GM13976 (cell line): Measurements from ENCODE around the gene DRC7.

ENCODE experiments used
- DNase-seq: peaks from one replicate; pipeline ENCODE4 v3.0.0; 2012; ENCODE audit warnings: low spot score
- in situ Hi-C: fragments of 300-500 bp; cut with MboI; formaldehyde crosslinking; loops from one replicate; pipeline ENCODE4 v1.12.0; 2022; ENCODE audit warnings: low sequenced_read_pairs, mixed read lengths, inconsistent platforms; ENCODE audit not compliant: unreplicated experiment
- TF ChIP-seq, protein P1 (sequence below): IDR thresholded peaks from 2 replicates; pipeline ENCODE4 v1.5.1; 2012; ENCODE audit warnings: borderline replicate concordance, mild to moderate bottlenecking; ENCODE audit not compliant: insufficient read depth; ENCODE audit errors: extremely low read depth, missing control alignments, control extremely low read depth

The DRC7 gene

GRCh38 chr16:57661936-57662906 is 32.4 kb upstream of the DRC7 start:
- no peak for DNase-seq
- in situ Hi-C loops, result no loop called here
- TF ChIP-seq, protein P1, sequence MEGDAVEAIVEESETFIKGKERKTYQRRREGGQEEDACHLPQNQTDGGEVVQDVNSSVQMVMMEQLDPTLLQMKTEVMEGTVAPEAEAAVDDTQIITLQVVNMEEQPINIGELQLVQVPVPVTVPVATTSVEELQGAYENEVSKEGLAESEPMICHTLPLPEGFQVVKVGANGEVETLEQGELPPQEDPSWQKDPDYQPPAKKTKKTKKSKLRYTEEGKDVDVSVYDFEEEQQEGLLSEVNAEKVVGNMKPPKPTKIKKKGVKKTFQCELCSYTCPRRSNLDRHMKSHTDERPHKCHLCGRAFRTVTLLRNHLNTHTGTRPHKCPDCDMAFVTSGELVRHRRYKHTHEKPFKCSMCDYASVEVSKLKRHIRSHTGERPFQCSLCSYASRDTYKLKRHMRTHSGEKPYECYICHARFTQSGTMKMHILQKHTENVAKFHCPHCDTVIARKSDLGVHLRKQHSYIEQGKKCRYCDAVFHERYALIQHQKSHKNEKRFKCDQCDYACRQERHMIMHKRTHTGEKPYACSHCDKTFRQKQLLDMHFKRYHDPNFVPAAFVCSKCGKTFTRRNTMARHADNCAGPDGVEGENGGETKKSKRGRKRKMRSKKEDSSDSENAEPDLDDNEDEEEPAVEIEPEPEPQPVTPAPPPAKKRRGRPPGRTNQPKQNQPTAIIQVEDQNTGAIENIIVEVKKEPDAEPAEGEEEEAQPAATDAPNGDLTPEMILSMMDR, result no peak

- TF ChIP-seq, protein P1, result no peak
- no peak for DNase-seq
- in situ Hi-C loops, result no loop called here
Measured at GRCh38 chr16:57663436-57663835, 31.2 kb upstream of the DRC7 start.

DNA sequence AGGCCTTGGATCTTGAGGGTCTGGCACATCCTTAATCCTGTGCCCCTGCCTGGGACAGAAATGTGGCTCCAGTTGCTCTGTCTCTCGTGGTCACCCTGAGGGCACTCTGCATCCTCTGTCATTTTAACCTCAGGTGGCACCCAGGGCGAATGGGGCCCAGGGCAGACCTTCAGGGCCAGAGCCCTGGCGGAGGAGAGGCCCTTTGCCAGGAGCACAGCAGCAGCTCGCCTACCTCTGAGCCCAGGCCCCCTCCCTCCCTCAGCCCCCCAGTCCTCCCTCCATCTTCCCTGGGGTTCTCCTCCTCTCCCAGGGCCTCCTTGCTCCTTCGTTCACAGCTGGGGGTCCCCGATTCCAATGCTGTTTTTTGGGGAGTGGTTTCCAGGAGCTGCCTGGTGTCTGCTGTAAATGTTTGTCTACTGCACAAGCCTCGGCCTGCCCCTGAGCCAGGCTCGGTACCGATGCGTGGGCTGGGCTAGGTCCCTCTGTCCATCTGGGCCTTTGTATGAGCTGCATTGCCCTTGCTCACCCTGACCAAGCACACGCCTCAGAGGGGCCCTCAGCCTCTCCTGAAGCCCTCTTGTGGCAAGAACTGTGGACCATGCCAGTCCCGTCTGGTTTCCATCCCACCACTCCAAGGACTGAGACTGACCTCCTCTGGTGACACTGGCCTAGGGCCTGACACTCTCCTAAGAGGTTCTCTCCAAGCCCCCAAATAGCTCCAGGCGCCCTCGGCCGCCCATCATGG is 30.5 kb upstream of the DRC7 start:
- TF ChIP-seq, protein P1, result no peak
- DNase-seq, result no peak
- in situ Hi-C loops, result no loop called here

GRCh38 chr16:57664662-57665025 is 30.0 kb upstream of the DRC7 start:
- no peak for DNase-seq
- TF ChIP-seq, protein P1, result no peak
- in situ Hi-C loops, result no loop called here

GRCh38 chr16:57665541-57665940 is 29.1 kb upstream of the DRC7 start:
- DNase-seq, result no peak
- in situ Hi-C loops, result no loop called here
- TF ChIP-seq, protein P1, result no peak

DNA sequence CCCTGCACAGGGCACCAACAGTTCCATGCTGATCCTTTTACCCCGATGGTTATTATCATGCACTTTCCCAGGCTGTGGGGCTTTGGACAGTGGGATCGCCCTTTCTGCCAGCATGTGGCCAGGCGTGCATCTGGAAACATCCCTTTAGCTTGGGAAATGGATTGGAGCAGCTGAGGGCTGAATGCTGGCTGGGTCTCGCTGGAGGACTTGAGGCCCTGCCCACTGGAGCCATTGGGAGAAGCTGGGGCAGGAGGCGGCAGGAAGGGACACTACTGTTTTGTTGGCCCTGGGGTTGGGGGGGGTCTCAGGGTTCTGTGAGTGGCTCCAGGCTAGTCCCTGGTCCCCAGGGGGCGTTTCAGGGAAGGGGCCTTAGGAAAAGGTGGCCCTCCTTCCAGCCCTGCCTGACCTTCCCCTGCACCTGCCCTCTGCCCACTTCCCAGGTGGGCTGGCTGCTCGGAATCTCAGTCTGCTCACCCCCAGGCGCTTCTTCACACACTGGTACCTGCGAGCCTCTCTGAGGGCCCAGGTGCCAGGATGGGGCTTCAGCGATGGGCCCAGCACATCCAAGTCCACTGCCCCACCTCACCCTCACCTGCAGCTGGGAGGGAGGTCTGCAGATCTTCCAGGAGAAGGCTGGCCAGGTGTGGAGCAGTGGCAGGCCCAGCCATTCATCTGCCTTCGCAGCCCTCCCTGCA is 28.1 kb upstream of the DRC7 start:
- in situ Hi-C loops, result no loop called here
- TF ChIP-seq, protein P1, result no peak
- DNase-seq, result no peak
